NB4 (cell line): Measurements from ENCODE around the gene KLF7.

Experiments used
- POLR2A ChIP-seq: IDR thresholded peaks from 2 replicates; pipeline ENCODE4 v1.6.1; 2011; ENCODE audit warnings: mild to moderate bottlenecking; ENCODE audit not compliant: insufficient read length; ENCODE audit errors: extremely low read depth
- TF ChIP-seq, protein P1 (sequence below): IDR thresholded peaks from one replicate; pipeline ENCODE4 v1.5.1; 2012; ENCODE audit warnings: low read depth, low read length
- TF ChIP-seq, protein P2 (sequence below): IDR thresholded peaks from 2 replicates; pipeline ENCODE4 v1.6.1; 2011; ENCODE audit warnings: low read depth, low read length

DNA sequence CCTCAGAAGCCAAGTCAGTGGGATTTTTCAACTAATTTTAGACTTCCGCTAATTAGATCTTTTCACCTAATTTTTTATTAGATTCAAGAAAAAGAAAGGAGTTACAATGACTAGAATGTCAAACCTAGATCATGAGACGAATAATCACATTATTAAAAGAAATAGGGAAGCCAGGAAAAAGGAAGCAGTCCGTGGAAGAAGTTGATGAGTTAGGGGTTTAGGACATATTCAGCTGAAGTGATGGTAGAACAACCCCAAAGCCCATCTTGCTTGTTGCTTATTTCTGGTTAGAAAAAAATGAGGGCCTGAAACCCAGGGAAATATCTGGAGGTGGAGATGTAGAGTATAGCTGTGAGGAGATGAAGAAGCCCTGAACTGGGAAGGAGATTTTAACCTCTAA lies 8.0 kb downstream of the KLF7 start:
- TF ChIP-seq, protein P1, sequence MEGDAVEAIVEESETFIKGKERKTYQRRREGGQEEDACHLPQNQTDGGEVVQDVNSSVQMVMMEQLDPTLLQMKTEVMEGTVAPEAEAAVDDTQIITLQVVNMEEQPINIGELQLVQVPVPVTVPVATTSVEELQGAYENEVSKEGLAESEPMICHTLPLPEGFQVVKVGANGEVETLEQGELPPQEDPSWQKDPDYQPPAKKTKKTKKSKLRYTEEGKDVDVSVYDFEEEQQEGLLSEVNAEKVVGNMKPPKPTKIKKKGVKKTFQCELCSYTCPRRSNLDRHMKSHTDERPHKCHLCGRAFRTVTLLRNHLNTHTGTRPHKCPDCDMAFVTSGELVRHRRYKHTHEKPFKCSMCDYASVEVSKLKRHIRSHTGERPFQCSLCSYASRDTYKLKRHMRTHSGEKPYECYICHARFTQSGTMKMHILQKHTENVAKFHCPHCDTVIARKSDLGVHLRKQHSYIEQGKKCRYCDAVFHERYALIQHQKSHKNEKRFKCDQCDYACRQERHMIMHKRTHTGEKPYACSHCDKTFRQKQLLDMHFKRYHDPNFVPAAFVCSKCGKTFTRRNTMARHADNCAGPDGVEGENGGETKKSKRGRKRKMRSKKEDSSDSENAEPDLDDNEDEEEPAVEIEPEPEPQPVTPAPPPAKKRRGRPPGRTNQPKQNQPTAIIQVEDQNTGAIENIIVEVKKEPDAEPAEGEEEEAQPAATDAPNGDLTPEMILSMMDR: no peak
- TF ChIP-seq POLR2A: no peak
- TF ChIP-seq, protein P2, sequence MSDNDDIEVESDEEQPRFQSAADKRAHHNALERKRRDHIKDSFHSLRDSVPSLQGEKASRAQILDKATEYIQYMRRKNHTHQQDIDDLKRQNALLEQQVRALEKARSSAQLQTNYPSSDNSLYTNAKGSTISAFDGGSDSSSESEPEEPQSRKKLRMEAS: no peak
